Measurements from ENCODE around the gene COL26A1. TPM values are rescaled to one million over a fixed set of nuclear protein-coding genes. Genes with fewer than 3 reads are reported as not detected.

The COL26A1 gene
- total RNA-seq, 2 donors from 2014 or later: 0.35 TPM; not detected in 1

DNA sequence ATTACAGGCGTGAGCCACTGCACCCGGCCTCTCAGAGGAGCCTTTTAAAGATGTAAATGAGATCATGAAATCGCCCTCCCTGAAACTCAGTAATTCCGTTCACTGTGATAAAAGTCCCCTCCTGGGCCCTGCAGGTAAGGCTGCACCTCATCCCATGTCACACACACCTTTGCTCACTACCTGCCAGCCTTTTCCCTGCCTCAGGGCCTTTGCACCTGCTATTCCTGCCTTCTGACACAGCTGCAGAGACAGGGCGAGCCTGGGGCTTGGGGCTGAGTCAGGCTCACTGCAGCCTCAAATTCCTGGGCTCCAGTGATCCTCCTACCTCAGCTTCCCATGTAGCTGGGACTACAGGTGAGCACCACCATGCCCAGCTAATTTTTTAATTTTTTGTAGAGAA is 147.6 kb downstream of the COL26A1 start:
- no peak overlapping the region for H3K9ac ChIP-seq (ENCODE audit: low read depth in 2 of 2, low read length in 2 of 2)
- H3K27me3 ChIP-seq: no peaks in the 10 kb centered on the region
- H3K4me1 ChIP-seq: no peaks in the 10 kb centered on the region
- no peak overlapping the region for H3K4me3 ChIP-seq
- DNase-seq: no peak
- no peaks in the 10 kb centered on the region for H3K36me3 ChIP-seq
- H3K27ac ChIP-seq: no peak overlapping the region
- TF ChIP-seq, protein P1, sequence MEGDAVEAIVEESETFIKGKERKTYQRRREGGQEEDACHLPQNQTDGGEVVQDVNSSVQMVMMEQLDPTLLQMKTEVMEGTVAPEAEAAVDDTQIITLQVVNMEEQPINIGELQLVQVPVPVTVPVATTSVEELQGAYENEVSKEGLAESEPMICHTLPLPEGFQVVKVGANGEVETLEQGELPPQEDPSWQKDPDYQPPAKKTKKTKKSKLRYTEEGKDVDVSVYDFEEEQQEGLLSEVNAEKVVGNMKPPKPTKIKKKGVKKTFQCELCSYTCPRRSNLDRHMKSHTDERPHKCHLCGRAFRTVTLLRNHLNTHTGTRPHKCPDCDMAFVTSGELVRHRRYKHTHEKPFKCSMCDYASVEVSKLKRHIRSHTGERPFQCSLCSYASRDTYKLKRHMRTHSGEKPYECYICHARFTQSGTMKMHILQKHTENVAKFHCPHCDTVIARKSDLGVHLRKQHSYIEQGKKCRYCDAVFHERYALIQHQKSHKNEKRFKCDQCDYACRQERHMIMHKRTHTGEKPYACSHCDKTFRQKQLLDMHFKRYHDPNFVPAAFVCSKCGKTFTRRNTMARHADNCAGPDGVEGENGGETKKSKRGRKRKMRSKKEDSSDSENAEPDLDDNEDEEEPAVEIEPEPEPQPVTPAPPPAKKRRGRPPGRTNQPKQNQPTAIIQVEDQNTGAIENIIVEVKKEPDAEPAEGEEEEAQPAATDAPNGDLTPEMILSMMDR (IDR thresholded peaks at IDR 0.05): no peak
- intact Hi-C loops (cut with DNase I): no loop called here
- H3K9me3 ChIP-seq: no peaks in the 10 kb centered on the region

DNA sequence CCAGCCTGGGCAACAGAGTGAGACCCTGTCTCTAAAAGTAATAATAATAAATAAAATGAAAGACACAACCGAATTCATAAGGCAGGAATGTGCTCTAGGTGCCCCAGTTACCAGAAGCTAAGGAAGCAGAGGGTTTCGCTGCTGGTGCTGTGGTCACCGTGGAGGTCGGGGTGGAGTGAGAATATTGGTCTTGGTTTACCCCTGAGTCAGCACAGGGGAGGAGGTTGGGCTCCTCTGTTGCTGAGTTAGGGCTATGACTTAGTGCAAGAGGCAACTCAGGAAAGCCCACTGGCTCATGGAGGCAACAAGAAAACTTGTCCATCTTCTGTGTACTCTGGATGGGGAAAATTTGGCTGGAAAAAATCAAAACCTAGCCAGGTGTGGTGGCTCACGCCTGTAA is 149.3 kb downstream of the COL26A1 start:
- Histone ChIP-seq H3K9ac (ENCODE audit: low read depth in 2 of 2, low read length in 2 of 2) (no peak overlapping the region), H3K9me3 (no peaks in the 10 kb centered on the region), H3K27ac (no peak overlapping the region), H3K36me3 (no peaks in the 10 kb centered on the region), H3K4me1 (no peaks in the 10 kb centered on the region), H3K27me3 (no peaks in the 10 kb centered on the region), H3K4me3 (no peak overlapping the region)
- intact Hi-C loops (cut with DNase I): no loop called here
- TF ChIP-seq, protein P1 (IDR thresholded peaks at IDR 0.05): no peak
- no peak for DNase-seq

DNA sequence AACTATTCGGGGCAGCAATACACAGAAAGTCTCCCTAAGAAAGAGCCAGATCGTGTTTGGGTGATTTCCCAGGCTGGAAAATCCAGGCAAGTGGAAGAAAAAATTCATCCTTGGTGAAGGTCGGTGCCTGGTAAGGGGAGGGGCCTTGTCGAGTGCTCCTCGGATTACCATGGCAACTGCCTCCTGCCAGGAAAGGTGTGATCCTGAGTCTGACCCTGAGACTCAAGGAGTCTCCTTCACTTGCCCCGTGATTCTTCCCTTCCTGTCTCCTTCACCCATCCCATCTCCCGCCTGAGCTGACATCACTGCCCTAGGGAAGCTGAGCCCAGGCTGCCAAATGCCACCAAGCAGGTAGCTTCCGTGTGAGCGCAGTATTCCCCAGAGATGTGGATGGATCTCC is 154.2 kb downstream of the COL26A1 start:
- H3K36me3 ChIP-seq: no peaks in the 10 kb centered on the region
- TF ChIP-seq, protein P1 (IDR thresholded peaks at IDR 0.05): no peak
- no peaks in the 10 kb centered on the region for H3K4me1 ChIP-seq
- H3K4me3 ChIP-seq: no peak overlapping the region
- H3K27ac ChIP-seq: no peak overlapping the region
- intact Hi-C loops (cut with DNase I): no loop called here
- H3K27me3 ChIP-seq: no peaks in the 10 kb centered on the region
- no peaks in the 10 kb centered on the region for H3K9me3 ChIP-seq
- DNase-seq: no peak
- H3K9ac ChIP-seq (ENCODE audit: low read depth in 2 of 2, low read length in 2 of 2): no peak overlapping the region

DNA sequence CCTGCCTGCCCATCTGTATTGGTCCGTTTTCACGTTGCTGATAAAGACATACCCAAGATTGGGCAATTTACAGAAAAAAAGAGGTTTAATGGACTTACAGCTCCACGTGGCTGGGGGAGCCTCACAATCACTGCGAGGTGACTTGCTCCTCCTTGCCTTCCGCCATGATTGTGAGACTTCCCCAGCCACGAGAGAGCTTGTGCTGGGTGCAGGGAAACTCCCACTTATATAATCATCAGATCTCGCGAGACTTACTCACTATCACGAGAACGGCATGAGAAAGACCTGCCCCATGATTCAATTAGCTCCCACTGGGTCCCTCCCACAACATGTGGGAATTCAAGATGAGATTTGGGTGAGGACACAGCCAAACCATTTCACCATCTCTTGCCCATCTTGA is 154.6 kb downstream of the COL26A1 start:
- no peaks in the 10 kb centered on the region for H3K4me1 ChIP-seq
- TF ChIP-seq, protein P1 (IDR thresholded peaks at IDR 0.05): no peak
- intact Hi-C loops (cut with DNase I): no loop called here

DNA sequence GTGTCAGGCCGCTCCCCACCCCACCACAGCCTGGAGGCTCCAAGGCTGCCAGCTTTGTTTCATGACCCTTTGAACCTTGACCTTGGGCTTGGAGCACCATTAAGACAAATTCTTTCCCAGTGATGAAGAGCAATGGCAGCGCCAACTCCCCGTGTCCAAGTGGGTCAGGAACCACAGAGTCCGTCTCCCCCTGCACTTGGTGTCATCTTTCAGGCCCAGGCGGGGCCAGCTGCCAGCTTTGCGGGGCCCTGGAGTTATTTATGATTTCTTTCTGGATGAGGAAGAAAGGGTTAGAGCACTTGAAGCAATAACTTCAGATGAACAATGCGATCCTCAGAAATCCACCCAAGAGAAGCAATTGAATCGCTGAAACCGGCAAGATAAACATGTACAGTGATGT is 155.7 kb downstream of the COL26A1 start:
- Histone ChIP-seq H3K9ac (ENCODE audit: low read depth in 2 of 2, low read length in 2 of 2) (no peak overlapping the region), H3K4me1 (no peaks in the 10 kb centered on the region), H3K27me3 (no peaks in the 10 kb centered on the region), H3K36me3 (no peaks in the 10 kb centered on the region), H3K9me3 (no peaks in the 10 kb centered on the region), H3K27ac (no peak overlapping the region), H3K4me3 (no peak overlapping the region)
- no peak for DNase-seq
- TF ChIP-seq, protein P1 (IDR thresholded peaks at IDR 0.05): no peak
- intact Hi-C loops (cut with DNase I): no loop called here

More for the DNA sequence above, 154.6 kb downstream of the COL26A1 start:
- no peak for DNase-seq
- Histone ChIP-seq H3K4me3 (no peak overlapping the region), H3K27ac (no peak overlapping the region), H3K9ac (ENCODE audit: low read depth in 2 of 2, low read length in 2 of 2) (no peak overlapping the region), H3K27me3 (no peaks in the 10 kb centered on the region), H3K36me3 (no peaks in the 10 kb centered on the region), H3K9me3 (no peaks in the 10 kb centered on the region)
